ENCODE measurements around the gene AAMP.

DNA sequence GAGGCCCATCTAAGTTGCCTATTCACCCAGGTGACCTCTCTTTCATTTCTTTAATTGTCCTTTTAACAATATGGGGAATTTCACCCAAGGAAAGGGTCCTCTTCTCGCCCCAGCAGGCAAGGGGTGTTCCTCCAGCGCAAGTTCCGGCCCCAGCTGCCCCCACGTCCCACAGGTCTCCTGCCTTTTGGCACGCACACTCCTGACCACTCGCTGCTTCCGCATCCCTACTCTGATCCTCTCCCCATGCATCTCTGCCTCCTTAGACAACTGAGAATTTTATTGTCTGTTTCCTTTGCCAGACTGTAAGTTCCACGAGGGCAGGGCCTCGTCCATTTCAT lies 53.6 kb downstream of the AAMP start:
- TF ChIP-seq TAF1 (IDR thresholded peaks at IDR 0.05; ENCODE audit: borderline replicate concordance, insufficient read depth, low read length) (no peak), SIN3A (IDR thresholded peaks at IDR 0.05; ENCODE audit: borderline replicate concordance, insufficient read depth, low read length) (no peak), REST (IDR thresholded peaks at IDR 0.05; ENCODE audit: insufficient read depth in 1 of 2, low read depth in 2 of 2, low read length in 2 of 2) (no peak), POLR2AphosphoS5 (IDR thresholded peaks at IDR 0.05; ENCODE audit: low read depth, low read length) (no peak)

Data from PFSK-1 (cell line).